B cell (primary cell): Measurements from ENCODE around the gene FAM107A. TPM values are rescaled to one million over a fixed set of nuclear protein-coding genes. Genes with fewer than 3 reads are reported as not detected.

Source experiments
- ATAC-seq: fragments of 200-7000 bp; cut with Tn5 transposase; one replicate; pipeline ENCODE4 v1.10.0; 2021; ENCODE audit warnings: low read depth, mild to moderate bottlenecking, moderate number of reproducible peaks, moderate library complexity
- CTCF ChIA-PET: fragments of 350-600 bp; sonication (Branson Sonifier 250); formaldehyde crosslinking; loops from one replicate; lab custom pipeline; 2021; ENCODE audit warnings: antibody characterized with exemption, inconsistent platforms; lab: Charles Lee
- POLR2A ChIA-PET: fragments of 350-600 bp; sonication (Branson Sonifier 250); formaldehyde crosslinking; loops from one replicate; lab custom pipeline; 2021; ENCODE audit warnings: antibody characterized with exemption; lab: Charles Lee
- DNase-seq: peaks from one replicate; pipeline ENCODE4 v3.0.0; 2013
- H2AFZ ChIP-seq: 2 replicates; pipeline ENCODE4 v1.6.1; 2012; ENCODE audit warnings: mild to moderate bottlenecking, low read depth, low read length; ENCODE audit not compliant: insufficient read depth, poor library complexity, severe bottlenecking
- H3K27ac ChIP-seq, 2 donors: 1 replicate in 1 of 2; 2 replicates in 1 of 2; pipeline ENCODE4 v1.5.1; 2012 to 2013; ENCODE audit warnings: low read length in 2 of 2, mild to moderate bottlenecking in 2 of 2, moderate library complexity in 1 of 2
- H3K27me3 ChIP-seq, 4 experiments: fragments of 200-600 bp in 1 of 4; sonication (generic) in 1 of 4; replicated peaks in 1 of 4; 1 replicate in 2 of 4; 2 replicates in 2 of 4; pipeline versions ENCODE4 v1.6.1 to v1.7.0; 2013 to 2016; ENCODE audit warnings: low read length in 3 of 4, mild to moderate bottlenecking in 2 of 4, mixed read lengths in 1 of 4, moderate library complexity in 1 of 4; ENCODE audit not compliant: insufficient read depth in 4 of 4, control insufficient read depth in 3 of 4; ENCODE audit errors: control extremely low read depth in 1 of 4
- H3K36me3 ChIP-seq, 2 experiments: replicated peaks in 1 of 2; 1 replicate in 1 of 2; 2 replicates in 1 of 2; pipeline versions ENCODE4 v1.6.1 to v1.7.1; 2013; ENCODE audit warnings: low read length in 1 of 2; ENCODE audit not compliant: insufficient read depth in 2 of 2, control insufficient read depth in 1 of 2; ENCODE audit errors: control extremely low read depth in 1 of 2, extremely low read depth in 1 of 2
- H3K4me1 ChIP-seq, 2 donors: fragments of 200-600 bp in 1 of 2; sonication (generic) in 1 of 2; 1 replicate in 1 of 2; 2 replicates in 1 of 2; pipeline versions ENCODE4 v1.5.1 to v1.6.1; 2013 to 2017; ENCODE audit warnings: low read length in 2 of 2; ENCODE audit not compliant: control insufficient read depth in 2 of 2, insufficient read depth in 2 of 2
- H3K4me2 ChIP-seq: replicated peaks from 2 replicates; pipeline ENCODE3; 2012; ENCODE audit warnings: mild to moderate bottlenecking, low read depth, low read length; ENCODE audit not compliant: poor library complexity, severe bottlenecking
- H3K4me3 ChIP-seq, 5 experiments: fragments of 200-600 bp in 1 of 5; sonication (generic) in 1 of 5; 1 replicate in 3 of 5; 2 replicates in 2 of 5; pipeline versions ENCODE4 v1.5.1 to v1.7.0; 2011 to 2016; ENCODE audit warnings: low read length in 4 of 5, mild to moderate bottlenecking in 4 of 5, low read depth in 2 of 5, control low read depth in 1 of 5, moderate library complexity in 1 of 5; ENCODE audit not compliant: insufficient read depth in 1 of 5; ENCODE audit errors: control extremely low read depth in 1 of 5, extremely low read depth in 1 of 5
- H3K79me2 ChIP-seq: fragments of 200-600 bp; sonication (generic); one replicate; pipeline ENCODE4 v1.6.0; 2016; ENCODE audit warnings: low read length; ENCODE audit not compliant: control insufficient read depth, insufficient read depth
- H3K9ac ChIP-seq: fragments of 200-600 bp; sonication (generic); 2 replicates; pipeline ENCODE4 v1.6.1; 2017; ENCODE audit warnings: mild to moderate bottlenecking, low read length, moderate library complexity
- H3K9me3 ChIP-seq, 3 donors: one replicate each; pipeline versions ENCODE4 v1.6.1 to v1.7.1; 2013; ENCODE audit warnings: low read length in 2 of 3; ENCODE audit not compliant: control insufficient read depth in 2 of 3, insufficient read depth in 1 of 3; ENCODE audit errors: control extremely low read depth in 1 of 3
- H4K20me1 ChIP-seq: 2 replicates; pipeline ENCODE4 v1.6.0; 2012; ENCODE audit warnings: mild to moderate bottlenecking, low read length; ENCODE audit not compliant: insufficient read depth, control insufficient read depth, poor library complexity, severe bottlenecking
- H3K27ac Mint-ChIP-seq: one replicate; pipeline ENCODE4 v1.8.0; 2021; ENCODE audit warnings: mixed read lengths
- H3K27me3 Mint-ChIP-seq: one replicate; pipeline ENCODE4 v1.8.0; 2021; ENCODE audit warnings: mixed read lengths
- H3K4me1 Mint-ChIP-seq: one replicate; pipeline ENCODE4 v1.8.0; 2021; ENCODE audit warnings: mixed read lengths
- H3K4me3 Mint-ChIP-seq: one replicate; pipeline ENCODE4 v1.8.0; 2021; ENCODE audit warnings: mixed read lengths
- H3K9me3 Mint-ChIP-seq: one replicate; pipeline ENCODE4 v1.8.0; 2022; ENCODE audit warnings: mixed read lengths; ENCODE audit not compliant: insufficient read depth
- EZH2 ChIP-seq: IDR thresholded peaks from 2 replicates; pipeline ENCODE4 v1.6.1; 2012; ENCODE audit warnings: borderline replicate concordance, low read depth, mild to moderate bottlenecking, moderate library complexity, low read length; ENCODE audit not compliant: insufficient read depth, poor library complexity, severe bottlenecking
- WGBS: methylation state at CpG from one replicate; pipeline ENCODE4 v1.1.5; 2013; ENCODE audit warnings: missing lambda C conversion rate; ENCODE audit not compliant: insufficient coverage; 5-methylcytosine and 5-hydroxymethylcytosine counted together
- intact Hi-C: fragments of 100-400 bp; cut with micrococcal nuclease; formaldehyde crosslinking; loops from one replicate; pipeline ENCODE4 v1.10.0; 2022
- polyA plus RNA-seq: library from polyadenylated mRNA; depleted of rRNA; stranded (reverse); fragments of >200 nt; gene quantifications from 2 replicates; pipeline ENCODE4 v1.2.3, GENCODE V29; 2012
- total RNA-seq, 2 donors: library from RNA; stranded (reverse); fragments of 120-200 nt in 1 of 2; gene quantifications; 1 replicate in 1 of 2; 2 replicates in 1 of 2; pipeline versions ENCODE4 v1.2.3 to v1.2.4, GENCODE V29; 2013 to 2022
- TF ChIP-seq, protein P1 (sequence below): fragments of 200-600 bp; IDR thresholded peaks from one replicate; pipeline ENCODE4 v1.8.0; 2022; ENCODE audit warnings: antibody characterized with exemption, mild to moderate bottlenecking

The FAM107A gene
- total and polyA plus RNA-seq, 2 donors (not counting 1 experiment from before 2014, with no cell fraction given) = not detected

DNA sequence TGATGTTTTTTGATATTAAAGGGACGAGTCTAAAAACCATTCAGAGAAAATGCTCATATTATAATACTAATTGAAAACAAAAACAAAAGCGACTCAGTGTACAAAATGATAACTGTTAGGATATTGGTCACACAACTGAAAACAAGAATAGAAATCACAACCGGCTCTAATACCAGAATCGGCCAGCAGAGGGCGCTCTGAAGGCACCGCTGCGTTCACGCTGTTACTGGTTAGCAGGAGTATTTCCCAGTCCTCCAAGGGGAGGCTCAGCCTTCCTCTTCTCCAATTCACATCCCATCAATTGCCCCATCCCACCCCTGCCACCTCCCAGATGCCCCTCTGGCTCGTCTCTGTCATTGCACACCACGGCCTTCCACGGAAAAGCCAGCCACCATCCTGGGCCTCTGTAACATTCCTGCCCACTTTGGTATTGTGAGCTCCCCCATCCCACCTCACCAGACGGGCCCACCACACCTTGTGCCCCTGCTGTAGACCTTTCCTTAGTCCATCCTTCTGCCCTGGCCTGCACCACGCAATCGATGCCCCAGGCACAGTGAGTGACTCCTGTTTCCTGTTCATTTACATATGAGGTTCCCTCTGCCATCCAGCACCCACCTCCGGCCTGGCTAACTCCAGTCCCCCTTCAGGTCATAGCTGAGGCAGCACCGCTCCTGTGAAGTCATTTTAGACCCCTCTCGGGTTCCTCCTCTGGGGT is 8.5 kb downstream of the FAM107A start:
- no peak overlapping the region for H3K27ac ChIP-seq
- H3K9ac ChIP-seq = peak overlapping the region; percentile 39
- ATAC-seq (peak; percentile 56), DNase-seq (peak; percentile 70)
- H3K36me3 ChIP-seq = no peaks in the 10 kb centered on the region
- H4K20me1 ChIP-seq = no peaks in the 10 kb centered on the region
- H3K27ac Mint-ChIP-seq = no peak overlapping the region
- H3K4me3 Mint-ChIP-seq = peak overlapping the region; percentile 80
- H2AFZ ChIP-seq = peak overlapping the region; percentile 66
- H3K4me2 ChIP-seq = peak overlapping the region; percentile 62
- H3K27me3 Mint-ChIP-seq = no peaks in the 10 kb centered on the region
- H3K4me1 Mint-ChIP-seq = peaks cover 7% of the 10 kb centered on the region
- peaks cover 4 to 6% of the 10 kb centered on the region in 2 donors for H3K4me1 ChIP-seq
- intact Hi-C loops = loop anchor here (1.0 kb wide), 1 partner anchor 62 kb away; no protein-coding TSS in a partner anchor
- no peak for TF ChIP-seq EZH2
- TF ChIP-seq, protein P1, sequence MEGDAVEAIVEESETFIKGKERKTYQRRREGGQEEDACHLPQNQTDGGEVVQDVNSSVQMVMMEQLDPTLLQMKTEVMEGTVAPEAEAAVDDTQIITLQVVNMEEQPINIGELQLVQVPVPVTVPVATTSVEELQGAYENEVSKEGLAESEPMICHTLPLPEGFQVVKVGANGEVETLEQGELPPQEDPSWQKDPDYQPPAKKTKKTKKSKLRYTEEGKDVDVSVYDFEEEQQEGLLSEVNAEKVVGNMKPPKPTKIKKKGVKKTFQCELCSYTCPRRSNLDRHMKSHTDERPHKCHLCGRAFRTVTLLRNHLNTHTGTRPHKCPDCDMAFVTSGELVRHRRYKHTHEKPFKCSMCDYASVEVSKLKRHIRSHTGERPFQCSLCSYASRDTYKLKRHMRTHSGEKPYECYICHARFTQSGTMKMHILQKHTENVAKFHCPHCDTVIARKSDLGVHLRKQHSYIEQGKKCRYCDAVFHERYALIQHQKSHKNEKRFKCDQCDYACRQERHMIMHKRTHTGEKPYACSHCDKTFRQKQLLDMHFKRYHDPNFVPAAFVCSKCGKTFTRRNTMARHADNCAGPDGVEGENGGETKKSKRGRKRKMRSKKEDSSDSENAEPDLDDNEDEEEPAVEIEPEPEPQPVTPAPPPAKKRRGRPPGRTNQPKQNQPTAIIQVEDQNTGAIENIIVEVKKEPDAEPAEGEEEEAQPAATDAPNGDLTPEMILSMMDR = peak; percentile 98
- 32% methylated on average over 15 of the region's 17 CpGs for WGBS
- ChIA-PET CTCF (interaction anchor here (0.6 to 10.3 kb wide), 15 partner anchors 8 to 1710 kb away, joined by 3 to 85 read pairs (median 3); partner anchors contain the start of genes FAM107A, HTD2 and RPP14), POLR2A (interaction anchor here (0.8 kb wide), 1 partner anchor 791 kb away, joined by 13 read pairs; no protein-coding TSS in a partner anchor)
- no peaks in the 10 kb centered on the region for H3K9me3 ChIP-seq
- no peaks in the 10 kb centered on the region for H3K9me3 Mint-ChIP-seq
- no peaks in the 10 kb centered on the region for H3K27me3 ChIP-seq
- H3K79me2 ChIP-seq = no peaks in the 10 kb centered on the region
- peak overlapping the region in 2 of 5 experiments; percentile 11 to 15 for H3K4me3 ChIP-seq

DNA sequence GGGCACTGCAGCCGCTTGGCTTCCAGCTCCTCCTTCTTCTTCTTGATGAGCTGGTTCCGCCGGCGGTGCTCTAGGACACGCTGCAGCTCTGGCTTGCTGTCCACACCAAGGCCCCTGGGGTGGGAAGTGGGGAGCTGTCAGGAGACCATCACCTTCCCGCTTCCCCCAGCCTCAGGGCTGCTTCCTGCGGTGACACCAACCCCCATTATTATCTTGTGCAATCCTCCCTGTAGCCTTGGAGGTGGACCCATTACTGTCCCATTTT is 10.0 kb downstream of the FAM107A start:
- H3K27me3 Mint-ChIP-seq = peaks cover 7% of the 10 kb centered on the region
- Histone ChIP-seq H2AFZ (no peak overlapping the region), H3K36me3 (no peaks in the 10 kb centered on the region), H3K9ac (no peak overlapping the region), H3K4me1 (peaks cover 4 to 6% of the 10 kb centered on the region in 2 donors), H3K4me3 (no peak overlapping the region), H4K20me1 (no peaks in the 10 kb centered on the region), H3K4me2 (no peak overlapping the region), H3K79me2 (no peaks in the 10 kb centered on the region), H3K27me3 (peaks cover 0 to 4% (median 0%) of the 10 kb centered on the region in 4 experiments), H3K9me3 (no peaks in the 10 kb centered on the region), H3K27ac (no peak overlapping the region)
- peaks cover 7% of the 10 kb centered on the region for H3K4me1 Mint-ChIP-seq
- no peak for TF ChIP-seq EZH2
- TF ChIP-seq, protein P1 = no peak
- ATAC-seq (no peak), DNase-seq (no peak)
- ChIA-PET CTCF (interaction anchor here (0.8 to 10.3 kb wide), 7 partner anchors 8 to 260 kb away, joined by 3 to 85 read pairs (median 3); partner anchors contain the start of genes HTD2 and KCTD6), POLR2A (no interaction called here)
- H3K4me3 Mint-ChIP-seq = no peak overlapping the region
- WGBS = 100% methylated on average over 2 of the region's 7 CpGs
- intact Hi-C loops = no loop called here
- no peaks in the 10 kb centered on the region for H3K9me3 Mint-ChIP-seq
- no peak overlapping the region for H3K27ac Mint-ChIP-seq
